Urinary bladder (tissue), 4 donors: ENCODE measurements around the gene WDR41. TPM values are rescaled to one million over a fixed set of nuclear protein-coding genes. Genes with fewer than 3 reads are reported as not detected.
"Not testable (repeated sequence)": the region's sequence is repeated elsewhere in the genome, so short reads cannot be mapped to it uniquely, and the experiment has no call there.

Experiments used
- DNase-seq: peaks from one replicate; pipeline ENCODE4 v3.0.0-alpha.2; 2015; ENCODE audit errors: extremely low spot score
- H3K27ac ChIP-seq: one replicate; pipeline ENCODE4 v1.5.1; 2013; ENCODE audit warnings: low read depth, mild to moderate bottlenecking, moderate library complexity
- H3K36me3 ChIP-seq: one replicate; pipeline ENCODE4 v1.6.1; 2013; ENCODE audit warnings: mild to moderate bottlenecking, moderate library complexity; ENCODE audit not compliant: insufficient read depth
- H3K4me1 ChIP-seq: one replicate; pipeline ENCODE4 v1.6.1; 2013; ENCODE audit warnings: mild to moderate bottlenecking, moderate library complexity; ENCODE audit not compliant: insufficient read depth
- H3K4me3 ChIP-seq: one replicate; pipeline ENCODE4 v1.5.1; 2013; ENCODE audit warnings: low read depth, low read length
- WGBS: extraction: QIAGEN DNeasy Blood & Tissue Kit; methylation state at CpG from one replicate; pipeline ENCODE4 v1.1.7; 2013; 5-methylcytosine and 5-hydroxymethylcytosine counted together
- polyA plus RNA-seq: library from polyadenylated mRNA; stranded (reverse); fragments of 200-250 nt; gene quantifications from one replicate; pipeline ENCODE4 v1.2.3, GENCODE V29; 2013
- total RNA-seq: library from RNA; depleted of rRNA; stranded (reverse); fragments of >200 nt; gene quantifications from one replicate; pipeline ENCODE4 v1.2.3, GENCODE V29; 2014
- donor health status: healthy with polysubstance abuse.
- donor health status: healthy.

WDR41 gene
- total and polyA plus RNA-seq, 2 donors = 21.2 to 102 TPM

- Histone ChIP-seq H3K27ac (no peak overlapping the region), H3K36me3 (peaks cover 7% of the 10 kb centered on the region), H3K4me1 (no peaks in the 10 kb centered on the region), H3K4me3 (no peak overlapping the region)
- WGBS = 90% methylated on average over 2 of the region's 2 CpGs
- no peak for DNase-seq
Measured at GRCh38 chr5:77483682-77484081, 8.4 kb downstream of the WDR41 start.

- H3K4me3 ChIP-seq, H3K36me3 ChIP-seq, H3K4me1 ChIP-seq, DNase-seq, H3K27ac ChIP-seq: not testable (repeated sequence)
- WGBS = 91% methylated on average over 11 of the region's 11 CpGs
Measured at GRCh38 chr5:77475041-77475440, 17.1 kb downstream of the WDR41 start.

GRCh38 chr5:77468875-77469274 lies 23.2 kb downstream of the WDR41 start:
- H3K36me3 ChIP-seq, H3K4me1 ChIP-seq, H3K4me3 ChIP-seq, DNase-seq, H3K27ac ChIP-seq: not testable (repeated sequence)
- WGBS = 95% methylated on average over 3 of the region's 3 CpGs

GRCh38 chr5:77463905-77464304 lies 28.2 kb downstream of the WDR41 start:
- DNase-seq = no peak
- H3K4me3 ChIP-seq = no peak overlapping the region
- no peak overlapping the region for H3K27ac ChIP-seq
- peaks cover 5% of the 10 kb centered on the region for H3K36me3 ChIP-seq
- 100% methylated on average over 1 of the region's 1 CpG for WGBS
- H3K4me1 ChIP-seq = no peaks in the 10 kb centered on the region

GRCh38 chr5:77461287-77461686 lies 30.8 kb downstream of the WDR41 start:
- Histone ChIP-seq H3K36me3 (peaks cover 5% of the 10 kb centered on the region), H3K27ac (no peak overlapping the region), H3K4me3 (no peak overlapping the region), H3K4me1 (no peaks in the 10 kb centered on the region)
- WGBS = 90% methylated on average over 5 of the region's 5 CpGs
- no peak for DNase-seq

- Histone ChIP-seq H3K4me3 (no peak overlapping the region), H3K4me1 (no peaks in the 10 kb centered on the region), H3K27ac (no peak overlapping the region), H3K36me3 (peaks cover 2% of the 10 kb centered on the region)
- DNase-seq = no peak
- WGBS = 89% methylated on average over 3 of the region's 3 CpGs
Measured at GRCh38 chr5:77454123-77454522, 38.0 kb downstream of the WDR41 start.

GRCh38 chr5:77452351-77452750 lies 39.8 kb downstream of the WDR41 start:
- H3K36me3 ChIP-seq = peaks cover 3% of the 10 kb centered on the region
- WGBS = 86% methylated on average over 1 of the region's 1 CpG
- H3K4me3 ChIP-seq = no peak overlapping the region
- DNase-seq = no peak
- no peaks in the 10 kb centered on the region for H3K4me1 ChIP-seq
- H3K27ac ChIP-seq = no peak overlapping the region

GRCh38 chr5:77449981-77450380 lies 42.1 kb downstream of the WDR41 start:
- no peak for DNase-seq

GRCh38 chr5:77449277-77449676 lies 42.8 kb downstream of the WDR41 start:
- Histone ChIP-seq H3K36me3 (peaks cover 3% of the 10 kb centered on the region), H3K4me3 (no peak overlapping the region), H3K4me1 (no peaks in the 10 kb centered on the region), H3K27ac (no peak overlapping the region)
- DNase-seq = no peak
- WGBS = 84% methylated on average over 1 of the region's 1 CpG

More at GRCh38 chr5:77449981-77450380, 42.1 kb downstream of the WDR41 start:
- H3K4me1 ChIP-seq = no peaks in the 10 kb centered on the region
- H3K4me3 ChIP-seq = no peak overlapping the region
- H3K27ac ChIP-seq = no peak overlapping the region
- peaks cover 3% of the 10 kb centered on the region for H3K36me3 ChIP-seq
- 62% methylated on average over 2 of the region's 2 CpGs for WGBS

GRCh38 chr5:77448831-77449230 lies 43.3 kb downstream of the WDR41 start:
- WGBS = 88% methylated on average over 1 of the region's 1 CpG
- no peak for DNase-seq
- H3K4me1 ChIP-seq = no peaks in the 10 kb centered on the region
- H3K36me3 ChIP-seq = peaks cover 3% of the 10 kb centered on the region
- H3K4me3 ChIP-seq = no peak overlapping the region
- no peak overlapping the region for H3K27ac ChIP-seq

GRCh38 chr5:77444356-77444755 lies 47.8 kb downstream of the WDR41 start:
- no peaks in the 10 kb centered on the region for H3K4me1 ChIP-seq
- no peak overlapping the region for H3K4me3 ChIP-seq
- peaks cover 3% of the 10 kb centered on the region for H3K36me3 ChIP-seq
- no peak overlapping the region for H3K27ac ChIP-seq
- no peak for DNase-seq
- WGBS = 89% methylated on average over 1 of the region's 1 CpG

GRCh38 chr5:77443670-77444069 lies 48.4 kb downstream of the WDR41 start:
- no peaks in the 10 kb centered on the region for H3K4me1 ChIP-seq
- no peaks in the 10 kb centered on the region for H3K36me3 ChIP-seq
- 69% methylated on average over 1 of the region's 1 CpG for WGBS
- no peak overlapping the region for H3K27ac ChIP-seq
- DNase-seq = no peak
- H3K4me3 ChIP-seq = no peak overlapping the region

GRCh38 chr5:77438071-77438470 lies 54.0 kb downstream of the WDR41 start:
- DNase-seq = no peak
- WGBS = 85% methylated on average over 3 of the region's 3 CpGs
- peaks cover 2% of the 10 kb centered on the region for H3K36me3 ChIP-seq
- no peaks in the 10 kb centered on the region for H3K4me1 ChIP-seq
- H3K27ac ChIP-seq = no peak overlapping the region
- H3K4me3 ChIP-seq = no peak overlapping the region

- no peak for DNase-seq
- H3K4me1 ChIP-seq = no peaks in the 10 kb centered on the region
- H3K4me3 ChIP-seq = no peak overlapping the region
- H3K36me3 ChIP-seq = peaks cover 2% of the 10 kb centered on the region
- H3K27ac ChIP-seq = no peak overlapping the region
- WGBS = 85% methylated on average over 5 of the region's 5 CpGs
Measured at GRCh38 chr5:77437194-77437593, 54.9 kb downstream of the WDR41 start.

GRCh38 chr5:77431719-77432118 lies 60.4 kb downstream of the WDR41 start:
- H3K4me3 ChIP-seq = no peak overlapping the region

More at GRCh38 chr5:77431719-77432118, 60.4 kb downstream of the WDR41 start:
- Histone ChIP-seq H3K27ac (no peak overlapping the region), H3K4me1 (no peaks in the 10 kb centered on the region), H3K36me3 (peaks cover 2% of the 10 kb centered on the region)
- no peak for DNase-seq
- 97% methylated on average over 1 of the region's 1 CpG for WGBS
